ENCODE results near the gene KSR2.

DNA sequence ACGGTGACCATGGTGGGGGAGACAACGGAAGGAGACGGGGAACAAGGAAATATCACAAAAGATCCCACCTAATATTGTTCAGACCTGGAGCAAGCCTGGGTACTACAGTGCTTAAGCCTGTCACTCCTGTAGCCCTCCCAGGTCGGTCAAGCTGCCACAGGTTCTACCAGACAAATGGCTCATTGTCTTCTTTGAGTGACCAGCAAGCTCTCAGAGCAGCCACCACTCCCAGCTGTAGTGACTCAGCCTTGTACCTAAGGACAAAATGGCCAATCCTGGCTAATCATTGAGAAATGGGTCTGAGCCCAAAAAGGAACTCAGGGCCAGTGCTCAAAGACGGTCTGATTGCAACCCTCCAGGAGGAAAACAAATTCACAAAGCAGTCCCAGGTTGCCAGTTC is 368.9 kb downstream of the KSR2 start:
- TF ChIP-seq POLR2AphosphoS5 (IDR thresholded peaks at IDR 0.05; ENCODE audit: borderline replicate concordance, low read depth, low read length) (no peak), EZH2 (IDR thresholded peaks at IDR 0.05) (no peak)

All from SK-N-MC (cell line).